ENCODE measurements around the gene LRRC51.

The LRRC51 gene

DNA sequence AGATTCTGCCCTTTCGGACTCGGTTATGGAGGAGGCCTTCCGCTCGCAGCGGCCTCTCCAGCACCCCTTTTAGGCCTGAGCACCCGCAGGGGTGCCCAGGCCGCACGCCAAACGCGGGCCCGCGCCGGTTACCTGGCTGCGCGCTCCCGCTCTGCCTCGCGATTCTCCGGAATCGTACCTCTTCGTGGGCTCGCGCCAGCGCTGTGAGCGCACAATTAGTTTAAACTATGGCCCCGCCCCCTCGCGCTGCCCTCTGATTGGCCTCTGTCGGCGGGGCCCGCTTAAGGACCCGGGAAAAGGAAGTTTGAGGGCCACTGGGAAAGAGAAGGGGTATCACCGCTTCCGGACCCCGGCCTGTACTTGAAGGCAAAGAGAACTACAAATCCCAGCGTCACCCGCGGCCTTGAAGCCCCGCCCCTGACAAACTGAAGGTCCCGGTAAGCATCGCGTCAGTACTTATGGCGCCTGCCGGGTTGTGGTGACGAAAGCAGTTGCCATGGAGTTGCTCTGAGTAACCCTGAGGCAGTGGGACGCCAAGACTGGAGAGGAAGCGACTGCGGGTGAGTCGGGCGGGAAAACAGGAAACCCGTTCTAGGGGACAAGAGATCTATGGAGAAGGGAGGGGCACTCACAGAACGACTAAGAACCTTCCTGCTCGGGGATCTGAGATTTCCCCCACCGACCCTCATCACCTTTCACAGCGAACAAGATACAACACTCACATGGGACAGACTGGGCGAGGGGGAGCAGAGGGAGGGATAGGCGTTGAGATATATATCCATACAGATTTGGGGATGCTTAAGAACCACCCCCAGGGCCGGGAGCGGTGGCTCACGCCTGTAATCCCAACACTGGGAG, at the start of gene LRRC51, which contains the start of gene NUMA1:
LRRC51 (plus strand) TSS at position 525 of the 858 bp plus-strand sequence. CDS start 8,234 bp downstream, outside the sequence.
NUMA1 (minus strand) TSS at position 217 of the 858 bp plus-strand sequence. CDS start 44,599 bp downstream, outside the sequence.
- peak; percentile 100 for DNase-seq

DNA sequence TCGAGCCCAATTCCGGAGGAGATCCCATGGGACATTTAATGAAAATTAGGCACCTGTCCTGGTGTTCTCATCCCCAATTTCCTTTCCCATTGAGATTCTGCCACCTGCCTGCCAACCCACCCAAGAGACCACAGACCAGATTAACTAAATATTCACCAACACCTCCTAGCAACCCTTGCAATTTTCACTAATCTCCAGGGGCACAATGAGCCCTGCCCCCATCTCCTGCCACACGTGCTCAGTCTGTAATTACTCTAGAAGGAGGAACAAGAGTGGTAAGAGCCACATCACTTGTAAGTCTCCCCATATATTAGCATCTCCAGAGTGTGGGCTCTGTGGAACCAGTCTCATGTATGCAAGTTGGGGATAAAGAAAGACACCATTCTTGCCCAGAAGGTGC, 44.0 kb upstream of the LRRC51 start:
- DNase-seq: no peak

DNA sequence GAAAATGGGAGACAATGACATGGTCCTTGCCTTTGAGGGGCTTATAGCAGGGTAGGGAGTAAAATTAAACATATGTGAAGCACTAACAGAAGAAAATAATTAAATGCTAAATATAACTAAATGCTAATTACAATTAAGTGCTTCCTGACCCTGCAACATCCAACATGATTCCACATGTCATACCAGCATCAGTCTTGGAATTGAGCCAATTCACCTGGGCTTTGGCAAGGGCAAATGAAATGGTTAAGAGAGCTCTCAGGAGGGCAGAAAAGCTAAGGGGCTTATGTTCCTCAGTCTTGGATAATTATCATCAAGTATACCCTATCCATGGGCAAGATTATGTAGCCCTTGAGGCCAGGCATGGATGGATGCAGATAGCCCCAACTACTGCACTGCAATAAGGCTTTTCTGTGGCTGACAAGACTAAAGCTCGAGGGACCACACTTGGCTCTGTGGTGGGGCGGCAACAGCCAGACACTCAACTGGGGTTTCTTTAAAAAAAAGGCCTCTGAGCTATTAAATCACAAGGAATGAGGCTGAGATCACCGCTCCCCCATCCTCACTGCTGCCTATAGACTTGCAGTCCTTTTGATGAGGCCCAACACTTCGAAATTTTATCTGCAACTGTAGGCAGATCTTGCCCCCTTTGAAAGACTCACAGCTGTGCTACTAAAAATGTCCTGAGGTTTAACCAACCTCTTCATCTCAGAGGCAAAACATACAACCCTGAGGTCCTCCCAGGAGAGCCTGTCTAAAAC, 42.9 kb upstream of the LRRC51 start:
- DNase-seq: no peak

DNA sequence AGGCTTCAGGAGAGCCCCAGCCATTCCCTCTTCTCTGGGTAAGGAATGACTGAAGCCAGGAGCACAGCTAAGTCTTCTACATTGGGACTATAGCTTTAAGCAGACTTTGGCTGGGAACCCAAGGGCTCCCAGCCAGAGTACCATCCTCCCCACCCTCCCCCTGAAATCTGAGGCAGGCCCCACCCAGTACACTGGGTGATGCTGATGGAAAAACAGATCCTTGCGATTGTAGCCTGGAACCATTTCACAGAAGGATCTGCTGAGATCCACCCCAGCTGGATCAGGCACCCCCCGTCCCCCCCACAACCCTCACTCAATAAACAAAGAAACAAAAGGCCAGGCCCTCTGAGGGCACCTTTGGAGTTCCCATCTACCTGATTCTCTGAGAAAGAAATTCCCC, 42.2 kb upstream of the LRRC51 start:
- no peak for DNase-seq

DNA sequence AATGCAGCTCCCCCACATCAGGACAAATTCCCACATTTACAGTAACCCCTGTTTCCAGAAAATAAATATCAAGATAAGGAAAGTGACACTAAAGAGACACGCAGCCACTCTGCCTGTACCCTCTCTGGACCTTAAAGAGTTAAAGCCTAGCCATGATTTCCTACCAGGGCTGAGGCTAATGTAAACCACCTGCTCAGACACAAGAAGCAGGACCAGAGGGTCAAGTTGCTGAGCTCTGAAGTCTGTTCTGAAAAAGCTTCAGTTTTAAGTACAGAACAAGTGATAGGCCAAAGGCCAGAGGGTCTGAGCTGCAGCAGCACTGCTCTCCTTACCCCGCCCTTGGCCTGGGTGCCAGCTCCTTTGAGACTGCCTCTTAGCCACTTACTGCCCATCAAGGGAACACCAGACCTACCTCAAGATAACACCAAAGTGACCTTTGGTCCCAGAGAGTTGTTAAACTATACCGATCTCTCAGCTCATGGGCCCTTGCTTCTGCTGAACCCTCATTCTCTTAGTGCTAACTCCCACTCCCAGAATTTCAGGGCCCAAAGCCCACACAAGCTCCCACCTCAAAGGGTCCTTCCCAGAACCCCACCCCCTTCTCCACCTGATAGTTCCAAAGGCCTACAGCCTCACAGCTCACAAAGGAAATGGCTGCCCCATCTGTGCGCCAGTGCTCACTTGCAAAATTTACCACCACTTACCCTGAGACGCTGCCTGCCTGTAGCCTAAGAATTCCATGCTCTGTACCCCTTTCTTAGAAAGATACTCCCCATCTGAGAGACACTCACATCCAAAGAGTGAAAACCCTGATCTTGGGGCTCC, 41.4 kb upstream of the LRRC51 start:
- DNase-seq: no peak

- DNase-seq: no peak
These were observed 40.7 kb upstream of the LRRC51 start for GRCh38 chr11:72039856-72040401.

DNA sequence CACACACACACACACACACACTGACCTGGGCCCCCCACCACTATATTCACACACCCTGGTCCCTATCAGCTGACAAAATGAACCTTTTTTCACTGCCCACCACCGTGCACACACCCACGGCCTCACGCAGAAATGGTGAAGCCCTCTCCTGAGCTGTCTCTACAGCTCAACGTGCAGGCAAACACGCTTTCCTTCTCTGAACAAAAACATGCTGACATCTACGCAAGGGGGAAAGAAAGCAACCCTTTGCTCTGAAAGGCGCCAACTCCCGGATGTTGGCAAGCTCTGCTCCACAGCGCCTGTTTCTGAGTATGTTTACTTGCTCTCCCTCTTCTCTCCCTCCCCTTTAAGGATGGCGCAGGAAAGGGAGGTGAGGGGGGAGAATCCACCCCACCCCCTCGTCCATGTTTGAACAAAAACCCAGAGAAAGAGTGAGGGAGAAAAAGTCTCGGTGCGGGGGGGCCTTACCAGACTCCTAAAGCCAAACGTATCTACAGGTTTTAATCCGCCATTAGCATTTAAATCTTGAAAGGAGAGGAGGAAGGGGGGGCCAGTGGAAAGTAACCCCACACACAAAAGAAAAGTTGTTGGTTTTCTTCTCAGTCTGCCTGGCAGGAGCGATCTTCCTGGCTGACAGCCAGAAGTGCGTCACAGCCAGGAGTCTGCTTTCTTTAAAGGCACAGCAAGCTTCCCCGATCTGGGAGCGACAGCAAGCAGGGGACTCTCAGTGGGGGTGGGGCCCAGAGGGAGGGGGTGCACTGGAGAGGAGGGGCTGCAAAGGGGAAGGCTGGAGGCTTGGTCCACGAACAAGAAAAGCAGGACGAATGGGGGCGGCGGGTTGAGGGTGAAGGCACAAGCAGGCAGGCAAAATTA, 39.9 kb upstream of the LRRC51 start:
- peak; percentile 99 for DNase-seq

GRCh38 chr11:72041364-72042063, 39.1 kb upstream of the LRRC51 start:
- DNase-seq: peak; percentile 96

- no peak for DNase-seq
These were observed 38.4 kb upstream of the LRRC51 start for GRCh38 chr11:72042064-72042745.

DNA sequence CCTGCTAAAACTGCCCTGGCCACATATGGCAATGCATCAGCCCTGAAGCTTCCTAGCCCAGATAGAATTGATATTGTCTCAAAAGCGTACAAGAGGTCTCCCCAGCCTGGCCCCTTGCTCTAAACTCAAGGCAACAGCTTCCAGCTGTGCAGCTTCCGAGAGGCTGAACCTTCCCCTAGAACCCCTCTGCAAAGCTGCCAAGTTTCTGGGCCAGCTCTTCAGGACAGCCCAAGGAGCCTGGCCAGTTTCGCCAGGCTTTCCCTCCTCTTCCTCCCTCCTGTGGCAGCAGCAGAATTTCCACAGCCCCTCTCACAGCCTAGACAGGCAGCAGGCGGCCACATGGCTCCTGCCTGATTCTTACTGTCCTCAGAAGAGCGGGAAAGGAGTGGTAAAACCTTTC, 34.8 kb upstream of the LRRC51 start:
- DNase-seq: no peak

GRCh38 chr11:72048766-72049460, 31.7 kb upstream of the LRRC51 start:
- no peak for DNase-seq

DNA sequence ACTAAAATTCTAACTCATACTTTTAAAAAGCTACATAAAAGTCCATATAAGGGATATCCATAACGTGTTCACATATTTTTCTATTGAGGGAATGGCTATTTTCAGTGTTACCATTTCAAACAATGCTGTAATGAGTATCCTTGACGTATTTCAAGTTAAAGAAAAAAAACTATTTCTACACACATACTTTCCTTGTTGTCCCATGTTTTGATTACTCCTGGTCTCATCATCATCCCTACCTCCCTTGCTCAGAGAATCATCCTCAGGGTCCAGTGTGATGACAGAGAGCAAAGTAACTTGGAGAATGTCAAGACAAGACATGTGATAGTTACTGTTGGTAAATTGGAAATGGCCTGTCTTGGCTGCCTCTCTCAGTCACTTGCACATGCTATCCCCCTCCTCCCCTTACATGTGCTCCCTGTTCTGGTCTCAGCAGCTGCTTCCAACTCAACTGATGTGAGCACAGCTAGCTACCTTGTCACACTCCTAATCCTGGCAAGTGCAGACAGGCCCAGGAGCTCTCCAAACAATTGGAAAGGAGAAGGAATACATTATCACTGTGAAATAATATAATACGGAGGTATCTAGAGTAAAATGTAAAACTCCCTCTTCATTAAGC, 22.1 kb upstream of the LRRC51 start:
- no peak for DNase-seq

- DNase-seq: no peak
These were observed 18.8 kb upstream of the LRRC51 start for GRCh38 chr11:72061739-72062396.

DNA sequence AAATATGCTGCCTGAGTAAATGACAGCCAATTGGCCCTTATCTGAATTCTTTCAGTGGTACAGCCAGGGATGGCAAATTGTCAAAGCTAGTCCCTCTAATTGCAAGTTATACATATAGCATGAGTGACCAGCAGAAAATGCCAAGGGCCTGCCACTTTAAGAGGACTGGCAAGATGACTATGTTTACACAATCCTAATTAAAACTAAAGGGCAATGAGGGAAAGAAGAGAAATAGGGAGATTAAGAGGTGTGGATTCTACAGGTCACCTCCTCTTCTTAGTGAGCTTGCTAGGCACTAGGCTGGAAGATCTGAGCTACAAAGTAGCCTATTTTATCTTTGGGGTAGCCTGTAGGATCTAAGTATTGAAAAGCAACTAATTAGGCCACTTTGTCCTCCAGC, 13.8 kb upstream of the LRRC51 start:
- no peak for DNase-seq

DNA sequence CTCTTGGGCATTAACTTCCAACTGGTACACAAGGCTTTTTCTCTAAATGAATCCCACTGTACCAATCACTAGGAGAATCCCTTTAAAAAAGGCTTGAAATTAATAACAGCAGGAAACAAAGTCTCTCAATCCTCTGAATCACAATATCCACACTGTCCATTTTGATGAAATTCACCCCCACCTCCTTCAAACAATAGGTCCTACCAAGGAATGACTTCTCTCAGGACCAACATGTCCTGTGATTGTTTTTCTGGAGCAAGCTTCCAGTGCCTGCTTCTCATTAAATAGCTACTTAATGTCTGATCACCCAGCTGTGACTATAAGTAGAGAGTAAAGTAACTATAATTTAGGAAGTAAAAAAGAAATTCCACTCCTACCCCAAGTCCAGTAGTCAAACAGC, 13.4 kb upstream of the LRRC51 start:
- DNase-seq: no peak

DNA sequence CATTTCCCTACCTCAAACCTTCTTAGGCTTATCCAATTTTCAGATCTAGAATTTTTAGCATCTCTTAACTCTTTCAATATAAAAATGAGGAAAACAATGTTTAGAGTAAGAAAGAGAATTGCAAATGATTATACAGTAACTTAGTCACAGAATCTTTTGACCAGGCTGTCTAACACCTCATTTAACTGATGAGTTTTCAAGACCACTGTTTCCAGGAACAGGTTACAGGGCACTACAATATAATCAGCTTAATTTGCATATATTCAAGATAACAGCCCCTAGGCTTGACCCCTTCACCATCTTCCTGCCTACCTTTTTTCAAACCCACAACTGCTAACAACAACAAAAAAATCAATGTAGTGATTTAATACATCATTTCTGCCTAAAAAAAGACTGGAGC, 13.0 kb upstream of the LRRC51 start:
- DNase-seq: no peak

DNA sequence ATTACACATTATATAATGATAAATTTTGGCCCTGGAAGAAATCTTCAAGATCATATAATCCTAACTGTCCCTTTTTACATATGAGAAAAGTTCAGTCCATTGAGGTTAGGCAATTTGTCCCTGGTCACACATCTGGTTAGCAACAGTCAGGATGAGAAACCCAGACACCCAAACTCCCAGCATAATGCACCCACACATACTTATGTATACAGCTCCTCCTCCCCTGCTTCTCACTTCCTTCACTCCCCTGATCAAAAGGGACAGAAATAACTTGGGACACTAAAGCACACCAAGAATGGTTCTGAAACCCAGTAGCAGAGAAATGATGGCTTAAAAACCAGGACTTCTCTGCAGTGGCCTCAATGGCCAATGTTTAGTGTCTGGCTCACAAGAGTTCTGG, 11.4 kb upstream of the LRRC51 start:
- DNase-seq: no peak

- DNase-seq: peak; percentile 98
These were observed 10.8 kb upstream of the LRRC51 start for GRCh38 chr11:72069787-72070251.

DNA sequence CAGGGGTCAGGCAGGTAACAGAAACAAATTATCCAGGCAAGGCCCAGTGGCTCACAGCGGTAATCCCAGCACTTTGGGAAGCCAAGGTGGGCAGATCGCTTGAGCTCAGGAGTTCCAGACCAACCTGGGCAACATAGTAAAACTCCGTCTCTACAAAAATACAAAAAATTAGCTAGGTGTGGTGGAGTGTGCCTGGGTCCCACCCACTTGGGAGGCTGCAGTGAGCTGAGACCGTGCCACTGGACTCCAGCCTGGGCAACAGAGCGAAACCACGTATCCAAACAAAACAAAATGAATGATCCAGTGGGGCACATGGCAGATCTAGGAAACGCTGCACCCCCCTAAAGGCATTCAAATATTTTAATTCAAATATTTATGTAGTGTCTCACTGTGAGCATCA, 10.2 kb upstream of the LRRC51 start:
- DNase-seq: no peak
